ENCODE data around the gene TENT4A.

GRCh38 chr5:6762116-6762515, 48.9 kb downstream of the TENT4A start:
- no peak for TF ChIP-seq POLR2A (IDR thresholded peaks at IDR 0.05)
- TF ChIP-seq CTCF (IDR thresholded peaks at IDR 0.05), result no peak

Measured in esophagus squamous epithelium (tissue), 4 donors.